Activated CD8-positive, alpha-beta memory T cell treated with anti-CD3 and anti-CD28 coated beads for 1 hour (primary cell): ENCODE measurements around the gene CBFB.
A peak's percentile ranks its signal among the peaks of the same experiment; 100 is the strongest.

Experiments
- DNase-seq, 2 donors: peaks; one replicate each; pipeline ENCODE4 v3.0.0-alpha.2; 2020; ENCODE audit warnings: low read depth in 1 of 2; ENCODE audit errors: extremely low read depth in 1 of 2

Gene CBFB

DNA sequence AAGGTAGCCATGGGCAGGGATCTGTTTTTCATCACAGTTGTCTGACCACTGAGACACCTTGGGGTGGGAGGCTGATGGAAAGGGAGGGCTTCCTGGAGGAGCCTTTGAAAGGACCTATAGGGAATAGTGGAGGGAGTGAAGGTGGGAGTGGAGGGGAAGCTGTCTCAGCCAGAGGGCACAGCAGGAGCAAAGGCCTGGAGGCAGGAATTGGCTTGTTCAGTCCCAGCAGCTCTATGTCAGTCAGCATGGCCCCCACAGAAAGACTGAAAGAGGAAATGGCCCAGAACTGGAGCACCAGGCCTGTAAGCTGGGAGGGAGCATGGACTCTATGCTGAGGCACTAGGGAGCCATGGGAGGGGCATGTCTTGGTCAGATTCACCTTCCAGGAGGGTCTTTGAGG lies 12.8 kb upstream of the CBFB start:
- DNase-seq = no peak

DNA sequence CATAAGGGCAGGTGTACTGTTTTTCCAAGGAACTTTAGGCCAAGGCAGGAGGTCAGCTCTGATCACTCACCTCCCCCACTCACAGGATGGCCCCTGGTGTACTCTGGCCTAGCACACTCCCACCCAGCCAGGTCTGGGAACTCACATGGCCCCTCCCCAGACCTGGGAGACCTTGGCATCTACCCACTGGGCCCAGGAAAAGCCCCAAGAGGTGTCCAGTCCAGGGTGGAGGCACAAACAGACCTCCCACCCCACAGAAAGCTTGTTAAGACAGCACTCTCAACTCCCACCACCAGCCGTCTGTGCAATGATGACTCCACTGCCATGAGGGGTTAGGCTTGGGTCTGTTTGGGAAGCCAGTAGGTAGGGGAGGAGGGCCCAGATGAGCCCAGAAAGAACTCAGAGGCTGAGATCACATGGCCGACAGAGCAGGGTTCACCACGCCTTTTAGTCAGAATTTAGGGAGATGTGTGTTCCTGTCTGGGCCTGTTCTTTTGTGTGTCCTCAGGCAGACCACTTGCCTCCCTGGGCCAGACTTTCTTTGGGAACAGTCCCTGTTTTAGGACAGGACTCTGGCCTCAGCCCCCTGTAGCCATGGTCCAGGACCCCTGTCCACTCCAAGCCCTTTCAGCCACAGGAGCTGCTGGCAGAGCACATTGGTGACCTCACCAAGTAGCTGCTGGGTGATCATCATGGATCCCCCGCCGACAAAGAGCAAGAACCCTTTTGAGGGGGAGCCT lies 12.1 kb upstream of the CBFB start:
- DNase-seq = no peak

DNA sequence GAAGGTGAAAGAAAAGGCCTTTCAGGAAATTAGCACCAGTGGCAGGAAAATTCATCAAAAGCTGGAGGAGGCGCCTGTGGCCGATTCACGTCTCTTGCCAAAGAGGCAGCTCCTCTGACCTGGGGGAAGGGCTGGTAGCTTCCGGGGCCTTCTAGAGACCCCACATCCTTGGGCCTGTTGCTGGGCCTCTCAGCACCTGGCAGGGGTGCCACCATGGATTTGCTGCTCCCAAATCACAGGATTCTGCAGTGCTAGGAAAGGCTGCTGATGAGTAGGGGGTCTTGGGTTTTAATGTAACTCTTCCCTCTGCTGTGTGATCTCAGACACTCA lies 11.6 kb upstream of the CBFB start:
- DNase-seq = no peak

DNA sequence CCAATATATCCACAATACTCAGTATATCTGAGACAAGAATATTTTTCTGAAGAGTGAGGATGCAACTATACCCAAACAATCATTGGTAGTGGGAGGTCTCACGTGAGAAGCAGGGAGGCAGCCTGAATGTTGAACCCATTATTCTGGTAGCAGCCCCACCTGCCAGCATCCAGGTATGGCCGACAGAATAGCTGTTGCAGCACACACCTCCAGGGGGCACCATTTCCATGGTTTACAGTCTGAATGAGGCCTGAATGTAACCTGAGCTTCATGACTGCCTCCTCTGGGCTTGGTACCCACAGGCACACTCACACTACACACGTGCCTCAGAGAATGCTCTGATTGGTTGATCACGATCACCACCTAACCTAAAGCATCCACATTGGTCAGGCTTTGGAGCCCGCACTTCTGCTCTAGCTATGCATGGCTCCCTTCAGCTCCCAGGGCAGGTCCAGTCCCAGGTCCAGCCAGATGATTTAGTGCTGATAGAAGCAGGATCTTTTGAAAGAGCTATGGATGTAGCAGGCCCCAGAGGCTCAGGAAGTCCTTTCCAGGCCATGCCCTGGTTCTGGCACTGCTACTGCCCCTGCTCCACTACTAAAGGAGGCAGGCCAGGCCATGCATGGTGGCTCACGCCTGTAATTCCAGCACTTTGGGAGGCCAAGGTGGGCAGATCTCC lies 11.0 kb upstream of the CBFB start:
- DNase-seq = peak; percentile 64 to 65

DNA sequence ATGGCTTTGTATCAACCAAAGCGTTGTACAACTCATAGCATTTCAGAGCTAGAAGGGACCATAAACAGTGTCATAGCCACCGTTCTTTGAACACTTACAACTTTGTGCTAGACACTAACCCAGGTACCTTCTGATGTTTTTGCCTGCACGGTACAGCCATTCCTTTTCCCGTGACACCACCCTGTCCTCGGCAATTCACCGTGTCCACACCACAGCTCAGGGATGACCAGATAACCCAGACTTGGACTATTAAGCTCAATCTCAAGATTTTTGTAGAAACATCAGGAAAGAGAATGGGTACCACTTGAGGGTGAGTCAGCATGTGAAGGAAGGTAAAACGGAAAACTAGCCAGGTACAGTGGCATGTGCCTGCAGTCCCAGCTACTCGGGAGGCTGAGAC lies 9.8 kb upstream of the CBFB start:
- no peak for DNase-seq

DNA sequence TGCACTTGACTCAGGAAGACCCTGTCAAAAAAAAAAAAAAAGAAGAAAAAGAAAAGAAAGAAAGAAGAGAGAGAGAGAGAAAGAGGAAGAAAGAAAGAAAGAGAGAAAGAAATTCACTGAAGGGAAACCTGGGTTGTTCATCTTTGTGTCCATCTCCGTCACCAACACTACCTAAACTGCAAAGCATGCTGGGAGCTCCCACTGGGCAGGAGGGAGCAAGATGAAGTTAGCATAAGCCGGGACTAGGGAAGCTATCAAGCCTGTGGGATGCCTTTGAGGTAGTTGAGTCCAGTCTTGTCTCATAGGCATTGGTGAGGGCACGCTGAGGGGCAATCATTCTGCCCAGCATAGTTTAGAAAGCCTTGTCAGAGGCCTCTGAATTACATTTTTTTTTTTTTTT lies 7.6 kb upstream of the CBFB start:
- DNase-seq = no peak

DNA sequence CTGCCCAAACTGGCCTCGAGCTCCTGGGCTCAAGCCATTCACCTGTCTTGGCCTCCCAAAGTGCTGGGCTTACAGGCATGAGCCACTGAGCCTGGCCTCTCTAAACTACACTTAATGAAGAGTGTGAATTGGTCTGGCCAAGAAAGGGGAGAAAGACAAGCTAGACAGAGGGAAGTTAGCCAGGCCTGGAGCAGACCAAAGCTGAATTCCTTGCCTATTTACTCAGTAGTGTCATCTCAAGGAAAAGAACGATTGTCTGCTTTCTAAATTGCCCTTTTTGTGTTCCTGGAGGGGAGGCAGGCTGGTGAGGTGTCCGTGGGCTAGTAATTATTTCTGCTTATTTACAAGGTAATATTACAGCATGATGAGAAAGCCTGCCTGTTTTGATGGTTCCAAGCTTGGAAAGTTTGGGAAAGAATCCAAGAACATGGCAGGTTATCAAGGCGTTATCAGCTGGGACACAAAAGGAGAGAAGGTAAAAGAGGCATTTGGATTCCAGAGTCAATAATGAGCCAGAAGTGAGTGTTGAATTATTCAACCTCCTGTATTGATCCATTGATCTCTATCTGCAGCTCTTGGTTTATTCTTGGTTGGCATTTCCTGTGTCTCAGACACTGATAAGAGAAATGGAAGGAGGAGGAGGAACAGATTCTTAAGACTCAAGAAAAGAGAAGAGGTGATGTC lies 6.3 kb upstream of the CBFB start:
- no peak for DNase-seq

DNA sequence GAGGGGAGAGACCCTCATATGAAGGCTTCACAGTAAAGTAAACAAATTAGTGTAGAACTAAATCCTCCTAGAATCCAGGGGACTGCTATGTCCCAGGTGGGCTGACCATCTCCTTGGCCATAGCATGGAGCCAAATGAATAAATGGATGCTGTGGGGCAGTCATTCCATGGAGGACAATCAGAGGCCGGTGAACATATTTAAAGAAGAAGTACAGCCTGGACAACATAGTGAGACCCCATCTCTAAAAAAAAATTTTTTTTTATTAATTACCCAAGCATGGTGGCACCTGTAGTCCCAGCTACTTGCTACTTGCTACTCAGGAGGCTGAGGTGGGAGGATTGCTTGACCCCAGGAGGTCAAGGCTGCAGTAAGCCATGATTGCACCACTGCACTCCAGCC lies 5.3 kb upstream of the CBFB start:
- DNase-seq = no peak

DNA sequence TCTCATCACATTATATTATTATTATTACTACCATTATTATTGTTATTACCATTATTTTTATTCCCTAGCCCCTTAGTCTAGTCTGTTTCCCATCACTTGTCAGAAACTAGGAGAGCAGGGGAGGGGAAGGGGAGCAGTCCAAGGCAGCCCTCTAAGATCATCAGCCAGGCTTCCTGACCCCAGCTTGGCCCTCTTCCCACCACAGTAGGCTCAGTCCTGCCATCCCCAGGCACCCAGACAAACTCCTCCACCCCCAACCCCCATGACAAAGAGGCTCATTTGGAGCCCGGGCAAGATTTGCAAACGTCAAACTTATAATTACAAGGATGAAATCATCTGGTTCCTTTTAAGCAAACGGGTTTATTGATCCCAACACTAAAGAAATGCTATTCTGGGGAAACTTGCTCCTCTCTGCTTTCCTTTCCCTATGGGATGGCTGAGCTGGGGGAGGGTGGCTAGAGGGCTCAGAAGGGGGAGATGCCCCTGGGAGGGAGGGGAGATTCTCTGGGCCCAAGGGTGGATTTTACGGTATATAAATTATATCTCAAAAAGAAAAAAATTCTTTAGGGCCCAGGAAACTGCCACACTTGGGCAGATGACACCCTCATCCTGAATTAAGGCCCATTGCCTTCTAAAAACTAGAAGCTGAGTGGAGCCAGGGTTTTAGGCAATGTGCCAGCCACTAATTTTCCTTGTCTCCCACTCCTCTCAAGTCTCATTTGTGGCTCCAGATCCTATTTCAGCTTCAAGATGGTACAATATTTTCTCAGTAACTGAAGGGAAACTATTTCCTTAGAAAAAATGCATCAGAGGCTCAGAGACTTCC lies 4.4 kb upstream of the CBFB start:
- no peak for DNase-seq

DNA sequence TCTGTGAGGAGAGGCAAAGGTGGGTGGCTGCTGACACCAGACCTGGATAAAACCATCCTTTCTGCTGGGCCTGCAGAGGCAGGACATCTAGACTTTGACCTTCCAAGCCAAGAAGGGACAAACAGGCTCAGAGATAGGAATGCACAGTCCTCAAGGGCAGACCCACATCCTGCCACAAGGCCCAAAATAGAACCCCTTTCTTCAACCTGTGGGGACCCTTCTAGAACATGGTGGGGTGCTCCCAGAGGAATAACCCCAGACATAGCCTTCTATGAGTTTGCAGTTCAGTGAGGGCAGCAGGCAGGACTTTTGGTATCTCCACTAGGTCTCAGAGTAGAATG lies 3.8 kb upstream of the CBFB start:
- DNase-seq = no peak

DNA sequence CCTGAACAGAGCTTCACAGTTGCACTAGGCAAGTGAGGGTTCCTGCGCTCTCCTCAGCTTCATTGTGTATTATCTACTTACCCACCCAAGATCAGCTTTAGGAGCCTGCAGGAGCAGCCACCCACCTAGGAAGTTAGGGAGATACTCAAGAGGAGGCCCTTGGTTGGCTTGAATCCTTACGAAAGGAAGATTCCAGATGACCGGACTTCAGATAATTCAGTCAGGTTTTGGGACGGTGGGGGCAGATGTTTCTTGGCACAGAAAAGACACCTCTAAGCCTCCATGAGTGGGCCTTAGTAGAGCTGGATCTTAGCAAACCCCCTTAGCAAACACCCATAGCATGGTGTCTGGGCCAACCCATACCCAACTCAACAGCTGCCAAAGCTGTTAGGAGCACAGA lies 2.4 kb upstream of the CBFB start:
- DNase-seq = no peak

DNA sequence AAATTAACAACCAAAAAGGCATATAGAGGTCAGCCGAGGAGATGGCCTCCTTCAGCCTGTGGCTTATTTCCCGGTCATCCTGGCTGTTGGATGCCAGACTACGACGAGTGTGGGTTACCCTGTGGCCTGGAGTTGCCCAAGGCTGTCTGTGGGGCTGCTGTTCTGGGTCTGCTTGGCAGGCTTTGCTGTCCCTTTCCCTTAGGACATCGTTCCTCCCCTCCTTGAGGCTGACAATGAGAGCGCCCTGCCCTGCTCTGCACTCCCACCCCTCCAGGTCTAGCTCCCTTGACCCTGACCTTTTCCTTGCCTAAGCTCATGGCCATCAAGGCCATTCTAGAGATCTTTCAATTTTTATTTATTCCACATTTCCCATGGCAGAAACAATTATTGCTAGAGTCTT lies 1.9 kb upstream of the CBFB start:
- DNase-seq = no peak

DNA sequence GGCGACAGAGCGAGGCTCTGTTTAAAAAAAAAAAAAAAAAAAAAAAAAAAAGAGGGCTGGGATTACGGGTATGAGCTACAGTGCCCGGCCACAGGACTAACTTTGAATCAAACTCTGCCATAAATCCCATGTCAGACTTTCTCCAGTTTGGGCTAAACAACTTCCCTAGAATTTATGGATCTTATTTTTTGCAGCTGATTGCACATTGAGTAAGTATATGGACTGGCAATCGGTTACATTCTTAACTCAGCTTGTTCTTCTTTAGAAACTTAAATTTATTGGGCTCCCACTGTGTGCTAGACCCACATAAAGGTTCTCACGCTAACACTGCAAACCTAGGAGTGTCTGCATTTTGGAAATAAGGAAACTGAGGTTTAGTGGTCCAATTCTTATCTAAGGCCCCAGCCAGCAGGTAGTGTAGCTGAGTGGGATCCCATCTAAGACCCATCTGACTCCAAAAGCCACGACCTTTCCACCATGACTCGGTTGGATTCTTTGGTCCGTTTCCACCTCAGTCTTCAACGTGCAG lies 718 bp upstream of the CBFB start:
- DNase-seq = no peak

DNA sequence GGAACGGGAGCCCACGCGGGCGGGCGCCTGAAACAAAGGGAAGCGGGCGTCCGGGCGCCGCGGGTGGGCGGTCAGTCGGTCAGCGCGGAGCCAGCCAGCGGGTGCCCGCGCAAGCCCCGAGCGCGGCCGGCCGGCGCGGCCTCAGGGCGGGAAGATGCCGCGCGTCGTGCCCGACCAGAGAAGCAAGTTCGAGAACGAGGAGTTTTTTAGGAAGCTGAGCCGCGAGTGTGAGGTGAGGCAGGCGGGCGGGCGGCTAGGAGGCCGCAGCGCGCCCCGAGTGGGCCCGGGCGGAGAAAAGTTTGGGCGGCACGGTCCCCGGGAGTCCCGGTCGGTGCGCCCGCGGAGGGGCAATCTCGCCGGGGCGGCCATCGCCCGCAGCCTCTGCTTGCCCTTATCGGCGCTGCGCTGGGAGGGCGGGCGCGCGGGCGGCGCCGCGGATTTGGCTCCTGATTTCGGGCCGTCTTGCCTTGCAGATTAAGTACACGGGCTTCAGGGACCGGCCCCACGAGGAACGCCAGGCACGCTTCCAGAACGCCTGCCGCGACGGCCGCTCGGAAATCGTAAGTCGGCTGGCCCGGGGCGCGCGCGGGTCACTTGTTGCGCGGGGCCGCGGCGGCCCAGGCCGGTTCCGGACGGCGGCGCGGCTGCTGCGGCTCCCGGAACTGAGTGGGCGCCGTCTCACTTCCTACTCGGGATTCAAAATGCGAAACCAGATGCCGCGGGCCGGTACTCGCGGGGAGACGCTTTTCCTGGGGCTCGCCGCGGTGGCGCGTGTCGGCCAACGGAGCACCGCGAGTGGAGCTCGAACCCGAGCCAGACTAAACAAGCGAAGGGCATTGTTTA lies 526 bp downstream of the CBFB start:
- DNase-seq = peak in 1 of 2 donors; percentile 37

DNA sequence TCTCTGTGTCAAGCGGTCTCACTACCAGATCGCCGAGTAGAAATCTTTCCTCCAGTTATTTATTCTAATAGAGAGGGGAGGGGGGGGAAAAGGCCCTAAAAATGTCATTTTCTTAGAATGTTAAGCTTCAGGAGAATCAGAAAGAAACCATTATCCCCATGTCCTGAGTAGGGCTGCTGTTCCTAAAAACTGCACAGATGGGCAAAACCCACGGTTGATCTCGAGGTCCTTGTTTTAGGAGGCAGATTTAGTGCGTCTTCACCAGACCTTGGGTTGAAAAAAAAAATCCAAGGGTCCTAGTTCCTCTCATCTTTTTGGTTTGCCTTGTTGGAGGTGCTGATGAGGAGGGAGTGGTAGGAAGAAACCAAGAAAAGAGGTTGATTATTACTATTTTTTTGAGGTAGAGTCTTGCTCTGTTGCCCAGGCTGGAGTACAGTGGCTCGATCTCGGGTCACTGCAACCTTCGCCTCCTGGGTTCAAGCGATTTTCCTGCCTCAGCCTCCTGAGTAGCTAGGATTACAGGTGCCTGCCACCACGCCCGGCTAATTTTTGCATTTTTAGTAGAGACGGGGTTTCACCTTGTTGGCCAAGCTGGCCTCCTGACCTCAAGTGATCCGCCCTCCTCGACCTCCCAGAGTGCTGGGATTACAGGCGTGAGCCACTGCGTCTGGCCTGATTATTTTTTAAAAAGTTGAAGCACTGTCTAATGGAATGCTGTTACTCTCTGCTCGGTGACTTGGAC lies 1.4 kb downstream of the CBFB start:
- DNase-seq = no peak

DNA sequence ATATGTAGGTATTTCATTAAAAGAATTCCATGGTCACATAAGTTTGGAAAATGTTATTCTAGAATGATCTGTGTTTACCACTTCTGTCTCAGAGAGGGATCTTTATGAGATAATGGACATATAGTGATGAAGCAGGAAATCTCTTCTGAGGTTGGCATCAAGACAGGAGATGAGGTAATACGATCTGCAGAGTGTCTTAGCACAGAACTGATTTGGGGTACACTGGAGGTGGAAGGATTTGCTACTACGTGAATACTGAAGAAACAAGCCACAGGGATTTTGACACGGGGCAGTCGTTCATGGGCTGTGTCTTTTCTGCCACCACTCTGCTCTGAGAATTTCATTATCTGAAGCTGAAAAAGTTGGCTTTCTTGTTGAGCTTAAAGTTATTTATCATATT lies 5.5 kb downstream of the CBFB start:
- DNase-seq = no peak

DNA sequence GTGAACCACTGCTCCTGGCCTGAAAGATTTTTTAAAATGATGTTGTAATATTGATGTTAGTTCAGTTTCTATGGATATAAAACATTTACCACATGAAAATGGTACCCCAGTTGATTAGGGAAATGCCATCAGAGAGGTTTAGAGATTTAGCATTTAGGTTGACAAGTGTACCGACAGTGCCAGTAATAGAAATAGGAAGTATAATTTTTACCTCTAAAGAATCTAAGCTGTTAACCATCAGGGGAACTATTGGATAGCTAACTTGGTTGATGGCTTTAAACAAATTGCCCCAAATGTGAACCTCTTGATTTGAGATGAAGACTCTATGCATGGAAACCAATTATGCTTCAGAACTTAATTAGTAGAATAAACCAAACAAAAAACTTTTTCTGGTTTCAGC lies 6.4 kb downstream of the CBFB start:
- no peak for DNase-seq

DNA sequence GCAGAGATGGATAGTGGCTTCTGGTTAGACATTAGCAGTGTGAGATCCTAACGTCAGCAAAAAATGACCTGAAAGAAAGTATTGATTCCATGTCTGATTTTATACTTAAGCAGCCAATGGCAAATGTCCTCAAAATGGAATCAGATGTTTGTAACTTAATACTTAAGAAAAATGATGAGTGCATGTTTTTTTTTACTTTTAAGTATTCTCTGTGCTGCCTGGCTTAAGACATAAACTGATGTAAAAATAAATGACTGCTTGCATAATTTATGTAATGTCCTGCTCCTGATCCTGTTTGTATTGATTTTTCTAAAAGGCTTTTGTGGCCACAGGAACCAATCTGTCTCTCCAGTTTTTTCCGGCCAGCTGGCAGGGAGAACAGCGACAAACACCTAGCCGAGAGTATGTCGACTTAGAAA lies 7.4 kb downstream of the CBFB start:
- no peak for DNase-seq

DNA sequence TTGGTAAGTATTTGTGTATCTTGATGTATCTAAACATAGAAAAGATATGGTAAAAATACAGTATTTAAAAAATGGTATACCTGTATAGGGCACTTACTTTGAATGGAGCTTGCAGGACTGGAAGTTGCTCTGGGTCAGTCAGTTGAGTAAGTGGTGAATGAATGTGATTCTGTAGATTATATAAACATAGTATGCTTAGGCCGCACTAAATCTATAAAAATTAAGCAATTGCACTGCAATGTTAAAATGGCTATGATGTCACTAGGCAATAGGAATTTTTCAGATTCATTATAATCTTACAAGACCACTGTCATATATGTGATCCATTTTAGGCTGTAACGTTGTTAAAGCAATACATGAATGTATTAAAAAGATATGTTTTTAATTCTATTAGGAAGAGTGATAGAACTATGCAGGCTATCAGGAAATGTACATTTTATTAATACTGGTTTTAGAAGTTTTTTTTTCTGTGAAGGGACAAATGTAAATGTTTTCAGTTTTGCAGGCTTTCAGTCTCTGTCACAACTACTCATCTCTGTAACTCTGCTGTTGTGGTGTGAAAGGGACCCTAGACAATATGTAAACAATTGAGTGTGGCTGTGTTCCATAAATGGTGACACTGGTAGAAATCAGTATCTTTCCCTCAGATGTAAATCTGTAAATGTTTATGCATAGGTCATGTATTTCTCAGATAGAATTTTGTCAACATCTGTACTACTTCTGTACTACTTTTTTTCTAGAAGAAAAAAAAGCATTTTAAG lies 10.5 kb downstream of the CBFB start:
- no peak for DNase-seq
